Glutamatergic neuron (in vitro differentiated cells): Measurements from ENCODE around the gene B3GNT4. TPM values are rescaled to one million over a fixed set of nuclear protein-coding genes. Genes with fewer than 3 reads are reported as not detected.
"Not testable (repeated sequence)": the region's sequence is repeated elsewhere in the genome, so short reads cannot be mapped to it uniquely, and the experiment has no call there.

Source experiments
- DNase-seq: peaks from one replicate; pipeline ENCODE4 v3.0.0; 2022
- H3K27ac Mint-ChIP-seq: one replicate; pipeline ENCODE4 v1.8.0; 2020; ENCODE audit warnings: mild to moderate bottlenecking, mixed read lengths, inconsistent platforms; ENCODE audit not compliant: unreplicated experiment
- H3K27me3 Mint-ChIP-seq: one replicate; pipeline ENCODE4 v1.8.0; 2020; ENCODE audit warnings: mild to moderate bottlenecking, moderate library complexity, mixed read lengths, inconsistent platforms; ENCODE audit not compliant: unreplicated experiment
- H3K36me3 Mint-ChIP-seq: one replicate; pipeline ENCODE4 v1.8.0; 2020; ENCODE audit warnings: mild to moderate bottlenecking, mixed read lengths, inconsistent platforms; ENCODE audit not compliant: unreplicated experiment
- H3K4me1 Mint-ChIP-seq: one replicate; pipeline ENCODE4 v1.8.0; 2020; ENCODE audit warnings: mild to moderate bottlenecking, low read depth, mixed read lengths, inconsistent platforms; ENCODE audit not compliant: unreplicated experiment
- H3K4me3 Mint-ChIP-seq: one replicate; pipeline ENCODE4 v1.8.0; 2020; ENCODE audit warnings: mild to moderate bottlenecking, mixed read lengths, inconsistent platforms; ENCODE audit not compliant: unreplicated experiment
- H3K9me3 Mint-ChIP-seq: one replicate; pipeline ENCODE4 v1.8.0; 2020; ENCODE audit warnings: mild to moderate bottlenecking, moderate library complexity, mixed read lengths, inconsistent platforms; ENCODE audit not compliant: unreplicated experiment
- CTCF ChIP-seq: fragments of 200-600 bp; sonication (generic); IDR thresholded peaks from one replicate; pipeline ENCODE4 v1.5.0; 2021; ENCODE audit not compliant: partially characterized antibody, unreplicated experiment
- total RNA-seq: library from RNA; stranded (reverse); fragmentation: NEBNext Ultra II Directional; extraction: Animal tissue kit (Norgen Biotek cat#: 25700); gene quantifications from one replicate; pipeline ENCODE4 v1.2.1, GENCODE V29; 2021; ENCODE audit not compliant: unreplicated experiment

Gene B3GNT4
- total RNA-seq, 1 donor from 2014 or later: 1.8 TPM

GRCh38 chr12:122202017-122202416 is 1.5 kb upstream of the B3GNT4 start:
- Mint-ChIP-seq H3K27ac (no peak overlapping the region), H3K27me3 (peaks cover 12% of the 10 kb centered on the region), H3K36me3 (no peaks in the 10 kb centered on the region), H3K9me3 (peaks cover 8% of the 10 kb centered on the region), H3K4me3 (no peak overlapping the region), H3K4me1 (no peaks in the 10 kb centered on the region)
- no peak for TF ChIP-seq CTCF
- no peak for DNase-seq

GRCh38 chr12:122202811-122203210 is 698 bp upstream of the B3GNT4 start:
- H3K27me3 Mint-ChIP-seq: peaks cover 12% of the 10 kb centered on the region
- H3K27ac Mint-ChIP-seq, H3K4me1 Mint-ChIP-seq, H3K36me3 Mint-ChIP-seq, H3K9me3 Mint-ChIP-seq, DNase-seq: not testable (repeated sequence)
- H3K4me3 Mint-ChIP-seq: peak overlapping the region; percentile 84

DNA sequence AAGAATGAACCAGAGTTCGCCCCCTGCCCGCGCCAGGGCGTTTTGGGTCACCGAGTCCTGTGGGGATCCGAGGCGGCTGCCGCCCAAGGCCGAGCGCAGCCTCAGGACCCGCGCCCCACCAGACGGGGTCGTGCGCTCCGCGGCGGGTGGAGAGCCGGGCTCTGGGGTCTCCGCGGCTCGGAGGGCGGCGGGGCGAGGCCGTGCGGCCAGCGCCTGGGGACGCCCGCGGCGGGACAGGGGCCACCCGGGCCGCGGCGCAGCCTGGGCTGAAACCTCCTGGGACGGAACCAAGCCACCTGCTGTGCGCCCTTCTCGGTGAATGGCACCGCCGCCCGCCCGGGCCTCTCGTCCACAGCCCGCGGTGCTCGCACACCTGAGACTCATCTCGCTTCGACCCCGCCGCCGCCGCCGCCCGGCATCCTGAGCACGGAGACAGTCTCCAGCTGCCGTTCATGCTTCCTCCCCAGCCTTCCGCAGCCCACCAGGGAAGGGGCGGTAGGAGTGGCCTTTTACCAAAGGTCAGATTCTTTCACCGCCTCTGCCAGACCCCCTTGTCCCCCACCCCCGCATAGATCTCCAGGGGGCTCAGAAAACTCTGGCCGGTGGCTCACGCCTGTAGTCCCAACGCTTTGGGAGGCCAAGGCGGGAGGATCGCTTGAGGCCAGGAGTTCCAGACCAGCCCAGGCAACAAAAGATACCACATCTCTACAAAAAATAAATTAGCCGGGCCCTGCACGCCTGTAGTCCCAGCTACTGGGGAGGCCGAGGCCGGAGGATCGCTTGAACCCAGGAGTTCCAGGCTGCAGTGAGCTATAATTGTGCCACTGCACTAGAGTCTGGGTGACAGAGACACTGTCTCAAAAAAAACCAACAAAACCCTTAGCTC is 901 bp downstream of the B3GNT4 start:
- peaks cover 11% of the 10 kb centered on the region for H3K36me3 Mint-ChIP-seq
- peaks cover 9% of the 10 kb centered on the region for H3K9me3 Mint-ChIP-seq
- H3K4me1 Mint-ChIP-seq: peaks cover 2% of the 10 kb centered on the region
- H3K4me3 Mint-ChIP-seq: peak overlapping the region; percentile 83
- peaks cover 12% of the 10 kb centered on the region for H3K27me3 Mint-ChIP-seq
- peak; percentile 54 for DNase-seq
- no peak overlapping the region for H3K27ac Mint-ChIP-seq
- no peak for TF ChIP-seq CTCF

DNA sequence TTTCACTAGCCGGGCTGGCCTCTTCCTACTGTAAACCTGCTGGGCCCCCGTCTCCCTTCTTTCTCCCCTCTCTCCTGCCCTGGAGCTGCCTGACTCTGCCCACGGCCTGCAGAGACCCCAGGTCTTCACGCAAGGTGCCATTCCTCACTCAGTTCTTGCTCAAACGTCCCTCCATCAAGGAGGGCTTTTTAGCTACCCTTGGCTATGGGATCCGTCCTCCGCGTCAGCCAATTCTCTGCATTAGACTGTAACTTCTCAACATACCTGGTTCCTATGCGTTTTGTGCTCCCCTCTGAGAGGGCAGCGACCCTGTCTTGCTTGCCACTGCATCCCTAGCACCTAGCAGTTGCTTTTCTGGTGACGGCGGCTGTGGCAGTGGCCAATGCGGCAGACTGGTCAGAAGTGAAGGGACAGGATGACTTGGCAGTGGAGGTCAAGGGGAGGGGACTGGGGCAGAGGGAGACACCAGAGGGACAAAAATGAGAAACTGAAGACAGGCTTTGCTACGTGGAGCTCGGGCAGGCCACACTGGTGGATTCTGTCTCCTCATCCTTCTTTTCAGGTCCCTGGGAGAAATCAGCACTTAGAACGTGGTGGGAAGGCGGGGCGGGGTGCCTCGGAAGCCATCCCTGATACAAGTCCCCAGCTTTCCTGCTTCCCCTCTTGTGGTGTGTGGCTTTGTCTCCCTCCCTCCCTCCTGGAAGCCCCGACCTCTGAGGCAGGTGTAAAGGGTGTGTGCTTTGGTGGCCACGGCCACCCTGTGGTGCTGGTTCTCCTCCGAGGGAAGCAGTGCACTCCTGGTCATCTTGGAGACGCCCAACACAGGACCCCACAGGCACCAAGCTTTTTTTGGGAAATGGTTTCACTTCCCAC is 1.8 kb downstream of the B3GNT4 start:
- H3K4me1 Mint-ChIP-seq: peaks cover 2% of the 10 kb centered on the region
- DNase-seq: no peak
- peaks cover 8% of the 10 kb centered on the region for H3K9me3 Mint-ChIP-seq
- TF ChIP-seq CTCF: no peak
- peaks cover 12% of the 10 kb centered on the region for H3K27me3 Mint-ChIP-seq
- H3K4me3 Mint-ChIP-seq: peak overlapping the region; percentile 83
- peak overlapping the region; percentile 71 for H3K27ac Mint-ChIP-seq
- H3K36me3 Mint-ChIP-seq: peaks cover 11% of the 10 kb centered on the region

DNA sequence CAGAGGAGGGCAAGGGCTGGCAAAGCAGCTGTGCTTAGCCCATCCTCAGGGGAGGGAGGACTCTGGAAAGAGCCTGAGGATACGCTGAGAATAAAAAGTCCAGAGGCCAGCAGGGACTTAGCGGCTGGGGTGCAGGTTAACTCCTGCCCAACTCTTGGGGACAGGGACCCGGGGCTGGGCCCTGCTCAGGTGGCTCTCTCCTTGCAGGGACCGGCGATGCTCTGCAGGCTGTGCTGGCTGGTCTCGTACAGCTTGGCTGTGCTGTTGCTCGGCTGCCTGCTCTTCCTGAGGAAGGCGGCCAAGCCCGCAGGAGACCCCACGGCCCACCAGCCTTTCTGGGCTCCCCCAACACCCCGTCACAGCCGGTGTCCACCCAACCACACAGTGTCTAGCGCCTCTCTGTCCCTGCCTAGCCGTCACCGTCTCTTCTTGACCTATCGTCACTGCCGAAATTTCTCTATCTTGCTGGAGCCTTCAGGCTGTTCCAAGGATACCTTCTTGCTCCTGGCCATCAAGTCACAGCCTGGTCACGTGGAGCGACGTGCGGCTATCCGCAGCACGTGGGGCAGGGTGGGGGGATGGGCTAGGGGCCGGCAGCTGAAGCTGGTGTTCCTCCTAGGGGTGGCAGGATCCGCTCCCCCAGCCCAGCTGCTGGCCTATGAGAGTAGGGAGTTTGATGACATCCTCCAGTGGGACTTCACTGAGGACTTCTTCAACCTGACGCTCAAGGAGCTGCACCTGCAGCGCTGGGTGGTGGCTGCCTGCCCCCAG is 2.8 kb downstream of the B3GNT4 start:
- H3K36me3 Mint-ChIP-seq: peaks cover 11% of the 10 kb centered on the region
- peaks cover 12% of the 10 kb centered on the region for H3K27me3 Mint-ChIP-seq
- peaks cover 2% of the 10 kb centered on the region for H3K4me1 Mint-ChIP-seq
- DNase-seq: no peak
- TF ChIP-seq CTCF: no peak
- no peak overlapping the region for H3K27ac Mint-ChIP-seq
- peaks cover 8% of the 10 kb centered on the region for H3K9me3 Mint-ChIP-seq
- H3K4me3 Mint-ChIP-seq: no peak overlapping the region
